SK-N-SH (cell line): ENCODE measurements around the gene HOXA1. TPM values are rescaled to one million over a fixed set of nuclear protein-coding genes. Genes with fewer than 3 reads are reported as not detected.

Source experiments
- CTCF ChIA-PET: fragments of 300-600, 350-600 bp; formaldehyde crosslinking; extraction: SDS; loops from one replicate; lab custom pipeline; 2021; lab: Yijun Ruan, JAX
- POLR2A ChIA-PET: fragments of 350-600 bp; sonication (Branson Sonifier 250); formaldehyde crosslinking; extraction: SDS; loops from one replicate; lab custom pipeline; 2020; ENCODE audit warnings: antibody characterized with exemption, inconsistent platforms; lab: Yijun Ruan, JAX
- DNase-seq: peaks from one replicate; pipeline ENCODE4 v3.0.0; 2012
- H2AFZ ChIP-seq: fragments of 200-600 bp; sonication (generic); 2 replicates; pipeline ENCODE4 v1.8.1; 2016; ENCODE audit warnings: antibody characterized with exemption, mild to moderate bottlenecking, low read depth
- H3F3A ChIP-seq: fragments of 200-600 bp; sonication (generic); replicated peaks from 2 replicates; pipeline ENCODE3; 2016; ENCODE audit warnings: antibody characterized with exemption, mild to moderate bottlenecking; ENCODE audit not compliant: insufficient read depth
- H3K27ac ChIP-seq, 2 experiments: fragments of 200-500 bp in 1 of 2; fragments of 200-600 bp in 1 of 2; sonication (Bioruptor generic) in 1 of 2; sonication (generic), shearing (Covaris generic) in 1 of 2; 2 replicates each; pipeline versions ENCODE4 v1.5.1 to v1.6.1; 2014 to 2016; ENCODE audit warnings: low read depth in 2 of 2, inconsistent platforms in 1 of 2, low read length in 1 of 2, mild to moderate bottlenecking in 1 of 2, mixed read lengths in 1 of 2
- H3K27me3 ChIP-seq: fragments of 200-600 bp; sonication (generic), shearing (Covaris generic); 2 replicates; pipeline ENCODE4 v1.6.1; 2016; ENCODE audit warnings: mixed run types; ENCODE audit not compliant: insufficient read depth
- H3K36me3 ChIP-seq, 2 experiments: fragments of 200-500 bp in 1 of 2; fragments of 200-600 bp in 1 of 2; sonication (Bioruptor generic) in 1 of 2; sonication (generic) in 1 of 2; replicated peaks in 1 of 2; 2 replicates each; pipeline versions ENCODE3 to v1.5.1; 2014 to 2016; ENCODE audit warnings: low read length in 1 of 2, mild to moderate bottlenecking in 1 of 2; ENCODE audit not compliant: insufficient read depth in 2 of 2, control insufficient read depth in 1 of 2
- H3K4me1 ChIP-seq, 2 experiments: fragments of 200-500 bp in 1 of 2; fragments of 200-600 bp in 1 of 2; sonication (Bioruptor generic) in 1 of 2; sonication (generic), shearing (Covaris generic) in 1 of 2; 2 replicates each; pipeline versions ENCODE4 v1.5.1 to v1.6.1; 2014 to 2016; ENCODE audit warnings: low read depth in 1 of 2, low read length in 1 of 2, mixed run types in 1 of 2; ENCODE audit not compliant: insufficient read depth in 2 of 2, control insufficient read depth in 1 of 2
- H3K4me2 ChIP-seq: fragments of 200-600 bp; sonication (generic), shearing (Covaris generic); 2 replicates; pipeline ENCODE4 v1.6.1; 2017; ENCODE audit warnings: mixed run types
- H3K4me3 ChIP-seq, 2 experiments: fragments of 200-500 bp in 1 of 2; fragments of 200-600 bp in 1 of 2; sonication (Bioruptor generic) in 1 of 2; sonication (generic), shearing (Covaris generic) in 1 of 2; 2 replicates each; pipeline versions ENCODE4 v1.5.1 to v1.8.1; 2014 to 2016; ENCODE audit warnings: low read depth in 2 of 2, inconsistent platforms in 1 of 2, low read length in 1 of 2, mild to moderate bottlenecking in 1 of 2, mixed read lengths in 1 of 2, moderate library complexity in 1 of 2
- H3K79me2 ChIP-seq: fragments of 200-600 bp; sonication (generic); 2 replicates; pipeline ENCODE4 v1.8.1; 2017; ENCODE audit warnings: mild to moderate bottlenecking; ENCODE audit not compliant: insufficient read depth
- H3K9ac ChIP-seq: fragments of 200-600 bp; sonication (generic); 2 replicates; pipeline ENCODE4 v1.6.1; 2017; ENCODE audit warnings: mixed run types
- H3K9me2 ChIP-seq: fragments of 200-600 bp; sonication (generic); 2 replicates; pipeline ENCODE4 v1.6.1; 2017; ENCODE audit warnings: mixed run types
- H3K9me3 ChIP-seq: fragments of 200-600 bp; sonication (generic); 2 replicates; pipeline ENCODE4 v1.6.1; 2017; ENCODE audit warnings: mixed run types, mild to moderate bottlenecking, moderate library complexity
- H4K20me1 ChIP-seq: fragments of 200-600 bp; sonication (generic); 2 replicates; pipeline ENCODE4 v1.6.1; 2017; ENCODE audit warnings: mild to moderate bottlenecking, mixed run types; ENCODE audit not compliant: insufficient read depth
- CHD2 ChIP-seq: fragments of 150-350 bp; IDR thresholded peaks from 2 replicates; pipeline ENCODE4 v1.6.1; 2018; ENCODE audit warnings: low read length; ENCODE audit not compliant: partially characterized antibody
- ELF1 ChIP-seq: IDR thresholded peaks from 2 replicates; pipeline ENCODE4 v1.4.0; 2012
- EP300 ChIP-seq, 2 experiments: IDR thresholded peaks; 2 replicates each; pipeline versions ENCODE4 v1.4.0 to v1.6.1; 2012; ENCODE audit warnings: borderline replicate concordance in 1 of 2, low read depth in 1 of 2, low read length in 1 of 2
- EZH2phosphoT487 ChIP-seq: fragments of 200-600 bp; sonication (generic); IDR thresholded peaks from 2 replicates; pipeline ENCODE4 v1.6.1; 2017; ENCODE audit warnings: low read depth, mixed run types, mild to moderate bottlenecking, antibody characterized with exemption, moderate library complexity, borderline replicate concordance
- FOXJ3 ChIP-seq: sonication (generic); formaldehyde crosslinking; IDR thresholded peaks from 2 replicates; pipeline ENCODE4 v1.5.1; 2020; ENCODE audit warnings: mild to moderate bottlenecking, missing genetic modification reagents
- JUND ChIP-seq: IDR thresholded peaks from 2 replicates; pipeline ENCODE4 v1.4.0; 2012
- MEF2A ChIP-seq: IDR thresholded peaks from 2 replicates; pipeline ENCODE4 v1.4.0; 2012; ENCODE audit warnings: low read depth, borderline replicate concordance
- MXI1 ChIP-seq: IDR thresholded peaks from 2 replicates; pipeline ENCODE4 v1.6.1; 2012; ENCODE audit warnings: mild to moderate bottlenecking, low read depth, low read length, improper control_type of control experiment
- NFIC ChIP-seq: IDR thresholded peaks from 2 replicates; pipeline ENCODE4 v1.4.0; 2012; ENCODE audit warnings: borderline replicate concordance
- NRF1 ChIP-seq: IDR thresholded peaks from 2 replicates; pipeline ENCODE4 v1.6.1; 2012; ENCODE audit warnings: low read depth, mild to moderate bottlenecking, low read length
- POLR2AphosphoS5 ChIP-seq: IDR thresholded peaks from 2 replicates; pipeline ENCODE4 v1.6.1; 2012; ENCODE audit warnings: low read depth, low read length
- REST ChIP-seq: IDR thresholded peaks from 2 replicates; pipeline ENCODE4 v1.6.1; 2012; ENCODE audit warnings: mild to moderate bottlenecking, low read depth, low read length, moderate library complexity
- SIN3A ChIP-seq: IDR thresholded peaks from 2 replicates; pipeline ENCODE4 v1.6.1; 2012; ENCODE audit warnings: low read depth, mild to moderate bottlenecking, low read length, moderate library complexity, borderline replicate concordance
- SMC3 ChIP-seq: IDR thresholded peaks from 2 replicates; pipeline ENCODE4 v1.6.1; 2012; ENCODE audit warnings: low read depth, low read length, improper control_type of control experiment
- TAF1 ChIP-seq: IDR thresholded peaks from 2 replicates; pipeline ENCODE4 v1.6.1; 2012; ENCODE audit warnings: low read depth, mild to moderate bottlenecking, low read length, moderate library complexity, borderline replicate concordance
- TCF12 ChIP-seq: IDR thresholded peaks from 2 replicates; pipeline ENCODE4 v1.4.0; 2012
- USF1 ChIP-seq: IDR thresholded peaks from 2 replicates; pipeline ENCODE4 v1.4.0; 2012; ENCODE audit warnings: low read depth, borderline replicate concordance
- USF2 ChIP-seq: fragments of 150-350 bp; IDR thresholded peaks from 2 replicates; pipeline ENCODE4 v1.6.1; 2017; ENCODE audit warnings: antibody characterized with exemption, low read length, low read depth, borderline replicate concordance
- ZBTB33 ChIP-seq: IDR thresholded peaks from 2 replicates; pipeline ENCODE4 v1.4.0; 2012; ENCODE audit warnings: low read depth, borderline replicate concordance
- WGBS: methylation state at CpG from one replicate; pipeline ENCODE4 v1.1.6; 2017; ENCODE audit warnings: low lambda C conversion rate; 5-methylcytosine and 5-hydroxymethylcytosine counted together
- polyA plus RNA-seq, 3 experiments: library from polyadenylated mRNA; depleted of rRNA; stranded (reverse); fragments of >200 nt; gene quantifications; 2 replicates each; pipeline ENCODE4 v1.2.3, GENCODE V29; 2012
- TF ChIP-seq, protein P1 (sequence below): fragments of 200-600 bp; sonication (generic); IDR thresholded peaks from 2 replicates; pipeline ENCODE4 v1.6.1; 2017; ENCODE audit warnings: antibody characterized with exemption, mild to moderate bottlenecking, moderate library complexity

HOXA1 gene
- polyA plus RNA-seq, 1 of the 3 experiments (the other 2 are of a cell fraction), result not detected

DNA sequence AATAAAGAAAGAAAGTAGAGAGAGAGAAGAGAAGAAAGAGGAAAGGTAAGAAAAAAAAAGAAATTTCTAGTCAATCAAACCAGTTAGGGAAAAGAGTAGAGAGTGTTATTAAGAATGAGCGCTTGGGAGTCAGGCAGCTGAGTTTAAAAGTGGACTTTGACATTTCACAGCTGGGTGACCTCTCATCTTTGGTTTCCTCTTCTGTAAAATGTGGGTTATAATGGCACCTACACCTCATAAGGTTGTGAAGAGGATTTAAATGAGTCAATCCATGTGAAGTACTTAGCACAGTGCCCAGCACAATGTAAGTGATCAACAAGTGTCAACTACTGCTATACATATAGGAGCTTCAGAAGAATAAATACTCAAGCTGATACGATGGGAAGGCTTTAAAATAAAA lies 12.2 kb downstream of the HOXA1 start:
- H3K4me3 ChIP-seq, result no peak overlapping the region
- no peak overlapping the region for H3K9ac ChIP-seq
- peaks cover 37% of the 10 kb centered on the region for H3K27me3 ChIP-seq
- CTCF ChIA-PET, result interaction anchor here (0.7 to 1.9 kb wide), 3 partner anchors 10 to 243 kb away, joined by 3 to 6 read pairs (median 3); no protein-coding TSS in a partner anchor
- no peaks in the 10 kb centered on the region for H3F3A ChIP-seq
- WGBS, result 11% methylated on average over 2 of the region's 2 CpGs
- H3K36me3 ChIP-seq, result no peaks in the 10 kb centered on the region
- no peaks in the 10 kb centered on the region for H3K9me3 ChIP-seq
- no peak for DNase-seq
- POLR2A ChIA-PET, result no interaction called here
- H3K79me2 ChIP-seq, result no peaks in the 10 kb centered on the region
- no peak overlapping the region for H3K4me2 ChIP-seq
- H4K20me1 ChIP-seq, result no peaks in the 10 kb centered on the region
- H3K27ac ChIP-seq, result no peak overlapping the region
- 0 out of 2 replicates have a peak, but pooled peaks cover 4% of the 10 kb centered on the region for H3K9me2 ChIP-seq
- TF ChIP-seq USF1 (no peak), NFIC (no peak), EP300 (IDR thresholded peaks at IDR 0.05; ENCODE audit: borderline replicate concordance in 1 of 2, low read depth in 1 of 2, low read length in 1 of 2) (no peak), USF2 (no peak), ZBTB33 (no peak), SIN3A (no peak), JUND (no peak), FOXJ3 (CRISPR knock-in tag) (no peak), CHD2 (no peak)
- H3K4me1 ChIP-seq, result no peaks in the 10 kb centered on the region
- no peak overlapping the region for H2AFZ ChIP-seq

- POLR2A ChIA-PET, result no interaction called here
- H3K27ac ChIP-seq, result no peak overlapping the region
- no peaks in the 10 kb centered on the region for H3K4me1 ChIP-seq
- H3K9me3 ChIP-seq, result no peaks in the 10 kb centered on the region
- H3K4me3 ChIP-seq, result no peak overlapping the region
- H3K9ac ChIP-seq, result no peak overlapping the region
- H3K9me2 ChIP-seq, result 0 out of 2 replicates have a peak, but pooled peaks cover 4% of the 10 kb centered on the region
- CTCF ChIA-PET, result interaction anchor here (1.3 kb wide), 1 partner anchor 78 kb away, joined by 3 read pairs; no protein-coding TSS in a partner anchor
- no peaks in the 10 kb centered on the region for H3K36me3 ChIP-seq
- no peak overlapping the region for H2AFZ ChIP-seq
- no peaks in the 10 kb centered on the region for H3F3A ChIP-seq
- 4% methylated on average over 1 of the region's 1 CpG for WGBS
- H3K79me2 ChIP-seq, result no peaks in the 10 kb centered on the region
- H3K4me2 ChIP-seq, result no peak overlapping the region
- H3K27me3 ChIP-seq, result peaks cover 22% of the 10 kb centered on the region
- DNase-seq, result no peak
- H4K20me1 ChIP-seq, result no peaks in the 10 kb centered on the region
- TF ChIP-seq EZH2phosphoT487 (no peak), MXI1 (no peak), MEF2A (no peak), NRF1 (no peak), JUND (no peak), SMC3 (no peak), TCF12 (no peak), REST (no peak), TAF1 (no peak), POLR2AphosphoS5 (no peak), ELF1 (no peak)
- TF ChIP-seq, protein P1, sequence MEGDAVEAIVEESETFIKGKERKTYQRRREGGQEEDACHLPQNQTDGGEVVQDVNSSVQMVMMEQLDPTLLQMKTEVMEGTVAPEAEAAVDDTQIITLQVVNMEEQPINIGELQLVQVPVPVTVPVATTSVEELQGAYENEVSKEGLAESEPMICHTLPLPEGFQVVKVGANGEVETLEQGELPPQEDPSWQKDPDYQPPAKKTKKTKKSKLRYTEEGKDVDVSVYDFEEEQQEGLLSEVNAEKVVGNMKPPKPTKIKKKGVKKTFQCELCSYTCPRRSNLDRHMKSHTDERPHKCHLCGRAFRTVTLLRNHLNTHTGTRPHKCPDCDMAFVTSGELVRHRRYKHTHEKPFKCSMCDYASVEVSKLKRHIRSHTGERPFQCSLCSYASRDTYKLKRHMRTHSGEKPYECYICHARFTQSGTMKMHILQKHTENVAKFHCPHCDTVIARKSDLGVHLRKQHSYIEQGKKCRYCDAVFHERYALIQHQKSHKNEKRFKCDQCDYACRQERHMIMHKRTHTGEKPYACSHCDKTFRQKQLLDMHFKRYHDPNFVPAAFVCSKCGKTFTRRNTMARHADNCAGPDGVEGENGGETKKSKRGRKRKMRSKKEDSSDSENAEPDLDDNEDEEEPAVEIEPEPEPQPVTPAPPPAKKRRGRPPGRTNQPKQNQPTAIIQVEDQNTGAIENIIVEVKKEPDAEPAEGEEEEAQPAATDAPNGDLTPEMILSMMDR, result no peak
Measured at GRCh38 chr7:27082171-27082570, 13.6 kb downstream of the HOXA1 start.
